HCEC 1CT (cell line): ENCODE data around the gene GNLY.
"Not testable (repeated sequence)": the region's sequence is repeated elsewhere in the genome, so short reads cannot be mapped to it uniquely, and the experiment has no call there.

Source experiments
- DNase-seq: peaks from one replicate; pipeline ENCODE4 v3.0.0-alpha.2; 2017

GNLY gene

GRCh38 chr2:85665264-85665937 lies 28.8 kb upstream of the GNLY start:
- no peak for DNase-seq

- no peak for DNase-seq
These were observed 28.1 kb upstream of the GNLY start for GRCh38 chr2:85666016-85666415.

- DNase-seq, result no peak
These were observed 27.5 kb upstream of the GNLY start for GRCh38 chr2:85666435-85667316.

GRCh38 chr2:85667561-85668008 lies 26.6 kb upstream of the GNLY start:
- no peak for DNase-seq

- no peak for DNase-seq
These were observed 25.9 kb upstream of the GNLY start, which contains the start of gene SFTPB for GRCh38 chr2:85668009-85668856. SFTPB (minus strand) TSS chr2:85668199; CDS start chr2:85668183, 16 bp downstream.

GRCh38 chr2:85668857-85669142 lies 25.4 kb upstream of the GNLY start:
- no peak for DNase-seq

- no peak for DNase-seq
These were observed 24.6 kb upstream of the GNLY start for GRCh38 chr2:85669549-85669948.

- DNase-seq, result not testable (repeated sequence)
These were observed 23.7 kb upstream of the GNLY start for GRCh38 chr2:85670416-85670815.

GRCh38 chr2:85672456-85672855 lies 21.7 kb upstream of the GNLY start:
- DNase-seq, result no peak

GRCh38 chr2:85673716-85674375 lies 20.3 kb upstream of the GNLY start:
- no peak for DNase-seq

GRCh38 chr2:85674417-85674816 lies 19.7 kb upstream of the GNLY start:
- no peak for DNase-seq

GRCh38 chr2:85675427-85675826 lies 18.7 kb upstream of the GNLY start:
- DNase-seq, result no peak

GRCh38 chr2:85675866-85676548 lies 18.2 kb upstream of the GNLY start:
- no peak for DNase-seq

- no peak for DNase-seq
These were observed 15.8 kb upstream of the GNLY start for GRCh38 chr2:85678377-85678776.

GRCh38 chr2:85678794-85679672 lies 15.1 kb upstream of the GNLY start:
- peak; percentile 42 for DNase-seq

- DNase-seq, result no peak
These were observed 13.3 kb upstream of the GNLY start for GRCh38 chr2:85680707-85681371.

- no peak for DNase-seq
These were observed 12.8 kb upstream of the GNLY start for GRCh38 chr2:85681372-85681763.

GRCh38 chr2:85681776-85682175 lies 12.4 kb upstream of the GNLY start:
- DNase-seq, result no peak

GRCh38 chr2:85682378-85682777 lies 11.8 kb upstream of the GNLY start:
- DNase-seq, result no peak

GRCh38 chr2:85684380-85684779 lies 9.8 kb upstream of the GNLY start:
- DNase-seq, result no peak

GRCh38 chr2:85684806-85685205 lies 9.4 kb upstream of the GNLY start:
- no peak for DNase-seq
